ENCODE measurements around the gene VSIG10L2. TPM values are rescaled to one million over a fixed set of nuclear protein-coding genes. Genes with fewer than 3 reads are reported as not detected.

The VSIG10L2 gene
- total RNA-seq, 1 donor from 2014 or later = not detected

DNA sequence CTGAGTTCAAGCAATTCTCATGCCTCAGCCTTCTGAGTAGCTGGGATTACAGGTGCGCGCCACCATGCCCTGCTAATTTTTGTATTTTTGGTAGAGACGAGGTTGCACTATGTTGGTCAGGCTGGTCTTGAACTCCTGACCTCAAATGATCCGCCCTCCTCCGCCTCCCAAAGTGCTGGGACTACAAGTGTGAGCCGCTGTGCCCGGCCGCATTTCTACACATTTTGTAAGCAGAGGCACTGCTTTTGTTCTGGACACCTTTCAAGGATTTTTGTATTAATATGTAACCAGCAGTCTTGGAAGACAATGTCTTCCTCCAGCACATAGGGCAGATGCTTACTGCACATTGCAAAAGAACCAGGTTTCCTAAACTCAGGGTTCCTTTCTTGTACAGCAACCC lies 11.4 kb upstream of the VSIG10L2 start:
- no peak for TF ChIP-seq CTCF (IDR thresholded peaks at IDR 0.05; ENCODE audit: unreplicated experiment)
- Mint-ChIP-seq H3K27ac (ENCODE audit: unreplicated experiment) (no peak overlapping the region), H3K9me3 (ENCODE audit: unreplicated experiment) (no peaks in the 10 kb centered on the region), H3K4me1 (ENCODE audit: unreplicated experiment) (peaks cover 9% of the 10 kb centered on the region), H3K36me3 (ENCODE audit: low read depth, unreplicated experiment) (no peaks in the 10 kb centered on the region), H3K27me3 (ENCODE audit: unreplicated experiment) (peaks cover 5% of the 10 kb centered on the region), H3K4me3 (ENCODE audit: unreplicated experiment) (no peak overlapping the region)
- DNase-seq (ENCODE audit: low spot score) = no peak

GRCh38 chr11:125935056-125935455 lies 10.8 kb upstream of the VSIG10L2 start:
- Mint-ChIP-seq H3K9me3 (ENCODE audit: unreplicated experiment) (no peaks in the 10 kb centered on the region), H3K27ac (ENCODE audit: unreplicated experiment) (no peak overlapping the region), H3K4me3 (ENCODE audit: unreplicated experiment) (no peak overlapping the region), H3K4me1 (ENCODE audit: unreplicated experiment) (peaks cover 9% of the 10 kb centered on the region), H3K36me3 (ENCODE audit: low read depth, unreplicated experiment) (no peaks in the 10 kb centered on the region), H3K27me3 (ENCODE audit: unreplicated experiment) (peaks cover 5% of the 10 kb centered on the region)
- no peak for DNase-seq (ENCODE audit: low spot score)
- no peak for TF ChIP-seq CTCF (IDR thresholded peaks at IDR 0.05; ENCODE audit: unreplicated experiment)

DNA sequence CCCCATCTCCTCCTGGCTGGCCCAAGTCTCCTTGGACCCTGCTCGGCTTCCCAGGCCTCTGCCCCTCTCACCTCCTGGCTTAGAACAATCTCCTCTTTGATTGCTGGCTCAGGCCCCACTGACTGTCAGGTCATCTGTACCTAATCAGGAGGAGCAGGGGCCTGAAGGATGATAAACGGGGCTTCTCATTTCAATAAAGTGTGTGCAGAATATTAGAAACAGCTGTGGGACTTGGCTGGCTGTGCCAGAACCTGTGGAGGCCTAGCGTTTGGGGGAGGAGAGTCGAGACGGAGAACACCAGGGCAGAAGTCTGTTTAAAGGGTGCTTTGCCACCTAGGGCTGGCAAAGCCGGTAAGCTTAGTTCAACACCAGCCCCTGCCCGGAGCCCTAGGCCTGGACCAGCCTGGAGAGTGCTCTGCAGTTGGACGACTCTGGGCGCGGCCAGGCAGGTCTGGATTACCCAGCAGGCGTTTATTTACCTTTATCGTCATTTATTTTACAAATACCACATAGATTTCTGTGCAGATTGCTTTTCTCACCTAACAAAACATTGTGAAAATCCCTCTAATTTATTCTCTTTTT lies 10.1 kb upstream of the VSIG10L2 start:
- Mint-ChIP-seq H3K36me3 (ENCODE audit: low read depth, unreplicated experiment) (no peaks in the 10 kb centered on the region), H3K4me1 (ENCODE audit: unreplicated experiment) (peaks cover 9% of the 10 kb centered on the region), H3K9me3 (ENCODE audit: unreplicated experiment) (no peaks in the 10 kb centered on the region), H3K4me3 (ENCODE audit: unreplicated experiment) (no peak overlapping the region), H3K27ac (ENCODE audit: unreplicated experiment) (no peak overlapping the region), H3K27me3 (ENCODE audit: unreplicated experiment) (peaks cover 5% of the 10 kb centered on the region)
- no peak for DNase-seq (ENCODE audit: low spot score)
- TF ChIP-seq CTCF (IDR thresholded peaks at IDR 0.05; ENCODE audit: unreplicated experiment) = no peak

GRCh38 chr11:125938418-125938817 lies 7.4 kb upstream of the VSIG10L2 start:
- no peak for DNase-seq (ENCODE audit: low spot score)
- H3K9me3 Mint-ChIP-seq (ENCODE audit: unreplicated experiment) = no peaks in the 10 kb centered on the region
- H3K4me3 Mint-ChIP-seq (ENCODE audit: unreplicated experiment) = no peak overlapping the region

More at GRCh38 chr11:125938418-125938817, 7.4 kb upstream of the VSIG10L2 start:
- Mint-ChIP-seq H3K27me3 (ENCODE audit: unreplicated experiment) (peaks cover 3% of the 10 kb centered on the region), H3K27ac (ENCODE audit: unreplicated experiment) (no peak overlapping the region), H3K4me1 (ENCODE audit: unreplicated experiment) (peaks cover 24% of the 10 kb centered on the region), H3K36me3 (ENCODE audit: low read depth, unreplicated experiment) (no peaks in the 10 kb centered on the region)
- TF ChIP-seq CTCF (IDR thresholded peaks at IDR 0.05; ENCODE audit: unreplicated experiment) = no peak

All from endothelial cell (in vitro differentiated cells).